PC-3 (cell line): ENCODE results near the gene EIF4G1. TPM values are rescaled to one million over a fixed set of nuclear protein-coding genes. Genes with fewer than 3 reads are reported as not detected.

Experiments
- ATAC-seq: fragments of 200-7000 bp; cut with Tn5 transposase; 2 replicates; pipeline ENCODE4 v1.9.1; 2020; ENCODE audit warnings: mild to moderate bottlenecking, moderate library complexity
- BruUV-seq: library from RNA; stranded (reverse); fragments of 400-500 nt; replicated peaks from 2 replicates; lab custom pipeline; 2021; lab: Mats Ljungman, UMichigan
- CTCF ChIA-PET: fragments of 300-600 bp; sonication (Branson Sonifier 250); formaldehyde crosslinking; loops from one replicate; lab custom pipeline; 2022; ENCODE audit warnings: antibody characterized with exemption; lab: Charles Lee
- POLR2A ChIA-PET: fragments of 300-600 bp; sonication (Branson Sonifier 250); formaldehyde crosslinking; loops from one replicate; lab custom pipeline; 2022; ENCODE audit warnings: antibody characterized with exemption; ENCODE audit not compliant: unreplicated experiment; lab: Charles Lee
- DNase-seq: peaks from one replicate; pipeline ENCODE4 v3.0.0-alpha.2; 2015
- H2AFZ ChIP-seq: fragments of 300-600 bp; sonication (generic); 2 replicates; pipeline ENCODE4 v1.6.0; 2016; ENCODE audit warnings: antibody characterized with exemption, low read length
- H3F3A ChIP-seq: fragments of 300-600 bp; sonication (generic); one replicate; pipeline ENCODE4 v1.6.0; 2017; ENCODE audit warnings: antibody characterized with exemption, low read length, control low read depth, mild to moderate bottlenecking; ENCODE audit not compliant: unreplicated experiment
- H3K27ac ChIP-seq: fragments of 300-600 bp; sonication (generic); 2 replicates; pipeline ENCODE4 v1.5.1; 2016; ENCODE audit warnings: mild to moderate bottlenecking, low read length
- H3K27me3 ChIP-seq: fragments of 300-600 bp; sonication (generic); 2 replicates; pipeline ENCODE4 v1.6.1; 2016; ENCODE audit warnings: low read length, mixed read lengths
- H3K36me3 ChIP-seq: fragments of 300-600 bp; sonication (generic); 2 replicates; pipeline ENCODE4 v1.6.1; 2016; ENCODE audit warnings: low read depth, mixed run types, low read length, mixed read lengths
- H3K4me1 ChIP-seq: fragments of 300-600 bp; sonication (generic); 2 replicates; pipeline ENCODE4 v1.5.1; 2016; ENCODE audit warnings: low read length; ENCODE audit not compliant: insufficient read depth
- H3K4me2 ChIP-seq: fragments of 300-600 bp; sonication (generic); 2 replicates; pipeline ENCODE4 v1.6.0; 2016; ENCODE audit warnings: low read length
- H3K4me3 ChIP-seq: fragments of 300-600 bp; sonication (generic); 2 replicates; pipeline ENCODE4 v1.5.1; 2016; ENCODE audit warnings: mild to moderate bottlenecking, low read length, mixed read lengths
- H3K79me2 ChIP-seq: fragments of 300-600 bp; sonication (generic); 2 replicates; pipeline ENCODE4 v1.6.1; 2017; ENCODE audit warnings: low read length, mixed read lengths
- H3K9ac ChIP-seq: fragments of 300-600 bp; sonication (generic); 2 replicates; pipeline ENCODE4 v1.6.0; 2016; ENCODE audit warnings: mild to moderate bottlenecking, low read length
- H3K9me2 ChIP-seq: fragments of 300-600 bp; sonication (generic); replicated peaks from 2 replicates; pipeline ENCODE4 v1.6.1; 2016; ENCODE audit warnings: mixed run types, low read length, mixed read lengths
- H3K9me3 ChIP-seq: fragments of 300-600 bp; sonication (generic); 2 replicates; pipeline ENCODE4 v1.6.1; 2016; ENCODE audit warnings: low read length, mixed read lengths
- H4K20me1 ChIP-seq: fragments of 300-600 bp; sonication (generic); 2 replicates; pipeline ENCODE4 v1.6.1; 2016; ENCODE audit warnings: low read length, mixed read lengths
- EZH2 ChIP-seq: fragments of 300-600 bp; sonication (generic); IDR thresholded peaks from one replicate; pipeline ENCODE4 v1.6.1; 2017; ENCODE audit warnings: antibody characterized with exemption, mild to moderate bottlenecking, low read length; ENCODE audit not compliant: unreplicated experiment
- EZH2phosphoT487 ChIP-seq: fragments of 300-600 bp; sonication (generic); IDR thresholded peaks from 2 replicates; pipeline ENCODE4 v1.6.1; 2018; ENCODE audit warnings: mild to moderate bottlenecking, antibody characterized with exemption, low read length, borderline replicate concordance
- intact Hi-C: fragments of 100-400 bp; cut with micrococcal nuclease; formaldehyde crosslinking; loops from 2 replicates; pipeline ENCODE4 v1.9.0; 2023
- total RNA-seq: library from RNA; depleted of rRNA; stranded (reverse); fragments of >200 nt; gene quantifications from 2 replicates; pipeline ENCODE4 v1.2.3, GENCODE V29; 2014
- TF ChIP-seq, protein P1 (sequence below): fragments of 300-600 bp; sonication (generic); conservative IDR thresholded peaks from 2 replicates; pipeline ENCODE4 v1.5.1; 2017; ENCODE audit warnings: antibody characterized with exemption, low read depth, mild to moderate bottlenecking, low read length

Gene EIF4G1
- total RNA-seq, 1 experiment from 2014 or later, result 463 TPM

DNA sequence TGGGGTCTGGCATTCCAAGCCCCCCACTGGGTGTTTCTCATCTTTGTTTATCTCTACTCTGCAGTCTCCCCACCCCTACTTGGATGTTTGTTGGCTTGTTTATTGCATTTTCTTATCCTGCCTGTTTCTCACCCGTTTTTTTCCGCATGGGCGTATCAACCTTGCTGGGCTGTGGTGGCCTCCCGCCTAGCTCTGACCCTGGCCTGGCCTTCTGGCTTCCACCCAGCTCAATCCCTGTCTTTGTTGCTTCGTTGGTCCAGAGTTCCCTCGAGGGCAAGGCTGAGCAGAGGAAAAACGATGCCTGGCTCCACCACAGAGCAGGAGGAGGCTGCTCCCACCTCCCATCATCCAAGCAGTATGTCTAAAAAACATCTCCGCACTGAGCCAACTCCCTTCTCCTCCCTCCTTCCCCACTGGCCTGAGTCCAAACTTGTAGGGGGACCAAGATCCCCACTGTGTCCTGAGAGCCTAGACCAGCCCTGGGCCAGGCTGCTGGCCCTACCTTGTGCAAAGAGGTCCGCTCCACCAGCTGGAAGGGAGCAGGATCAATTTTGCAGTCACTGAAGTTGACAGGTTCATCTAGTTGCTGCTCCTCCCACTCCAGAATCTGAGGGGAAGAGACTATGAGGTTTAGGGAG, 37.2 kb downstream of the EIF4G1 start:
- ChIA-PET POLR2A (interaction anchor here (0.6 kb wide), 1 partner anchor 36 kb away, joined by 19 read pairs; no protein-coding TSS in a partner anchor), CTCF (no interaction called here)
- TF ChIP-seq, protein P1, sequence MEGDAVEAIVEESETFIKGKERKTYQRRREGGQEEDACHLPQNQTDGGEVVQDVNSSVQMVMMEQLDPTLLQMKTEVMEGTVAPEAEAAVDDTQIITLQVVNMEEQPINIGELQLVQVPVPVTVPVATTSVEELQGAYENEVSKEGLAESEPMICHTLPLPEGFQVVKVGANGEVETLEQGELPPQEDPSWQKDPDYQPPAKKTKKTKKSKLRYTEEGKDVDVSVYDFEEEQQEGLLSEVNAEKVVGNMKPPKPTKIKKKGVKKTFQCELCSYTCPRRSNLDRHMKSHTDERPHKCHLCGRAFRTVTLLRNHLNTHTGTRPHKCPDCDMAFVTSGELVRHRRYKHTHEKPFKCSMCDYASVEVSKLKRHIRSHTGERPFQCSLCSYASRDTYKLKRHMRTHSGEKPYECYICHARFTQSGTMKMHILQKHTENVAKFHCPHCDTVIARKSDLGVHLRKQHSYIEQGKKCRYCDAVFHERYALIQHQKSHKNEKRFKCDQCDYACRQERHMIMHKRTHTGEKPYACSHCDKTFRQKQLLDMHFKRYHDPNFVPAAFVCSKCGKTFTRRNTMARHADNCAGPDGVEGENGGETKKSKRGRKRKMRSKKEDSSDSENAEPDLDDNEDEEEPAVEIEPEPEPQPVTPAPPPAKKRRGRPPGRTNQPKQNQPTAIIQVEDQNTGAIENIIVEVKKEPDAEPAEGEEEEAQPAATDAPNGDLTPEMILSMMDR, result no peak
- no peak for TF ChIP-seq EZH2phosphoT487
- no peak for TF ChIP-seq EZH2
- Histone ChIP-seq H3K79me2 (no peaks in the 10 kb centered on the region), H3K27ac (no peak overlapping the region), H3K9me3 (no peaks in the 10 kb centered on the region), H3F3A (no peaks in the 10 kb centered on the region), H2AFZ (no peak overlapping the region), H3K27me3 (no peaks in the 10 kb centered on the region), H4K20me1 (no peaks in the 10 kb centered on the region), H3K4me1 (no peaks in the 10 kb centered on the region), H3K4me3 (no peak overlapping the region), H3K36me3 (peaks cover 9% of the 10 kb centered on the region; the same call in 1 of the 2 replicates), H3K4me2 (no peak overlapping the region), H3K9me2 (no peaks in the 10 kb centered on the region), H3K9ac (no peak overlapping the region)
- ATAC-seq, result no peak
- intact Hi-C loops, result no loop called here
- no peak for DNase-seq
- no TSS peak for BruUV-seq

DNA sequence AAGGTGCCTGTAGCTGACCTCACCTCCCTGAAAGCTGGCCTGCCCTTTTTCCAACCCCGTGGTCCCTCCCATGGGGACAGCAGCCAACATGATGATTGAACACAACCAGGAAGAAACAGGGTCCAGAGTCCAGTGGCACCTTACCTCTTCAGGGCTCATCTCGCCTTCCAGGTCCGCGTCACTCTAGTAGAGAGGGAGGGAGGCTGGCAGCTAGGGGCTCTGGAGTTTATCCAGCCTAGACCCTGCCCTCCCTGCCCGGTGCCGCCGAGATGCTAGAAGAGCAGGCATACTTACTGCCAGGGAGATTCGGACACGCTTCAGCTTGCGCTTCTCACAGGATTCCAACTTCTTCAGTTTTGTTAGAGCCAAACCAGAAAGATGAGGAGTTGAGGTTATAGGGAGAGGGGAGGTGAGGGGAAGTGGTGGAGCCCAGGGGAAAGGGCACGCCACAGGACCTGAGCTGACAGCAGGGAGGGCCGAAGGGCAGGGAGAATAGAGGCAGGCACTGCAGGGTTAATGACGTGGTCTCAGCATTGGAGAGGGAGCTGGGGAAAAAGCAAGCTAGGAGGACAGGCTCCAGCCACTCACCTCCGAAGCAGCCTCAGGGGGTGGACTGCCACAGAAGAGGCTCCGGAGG, 37.9 kb downstream of the EIF4G1 start:
- Histone ChIP-seq H3K9ac (no peak overlapping the region), H3F3A (no peaks in the 10 kb centered on the region), H2AFZ (no peak overlapping the region), H3K27ac (no peak overlapping the region), H3K9me2 (no peaks in the 10 kb centered on the region), H3K79me2 (no peaks in the 10 kb centered on the region), H3K4me2 (no peak overlapping the region), H3K27me3 (no peaks in the 10 kb centered on the region), H4K20me1 (no peaks in the 10 kb centered on the region), H3K4me3 (no peak overlapping the region), H3K9me3 (no peaks in the 10 kb centered on the region), H3K4me1 (no peaks in the 10 kb centered on the region), H3K36me3 (peaks cover 9% of the 10 kb centered on the region; the same call in 1 of the 2 replicates)
- ATAC-seq, result no peak
- no peak for DNase-seq
- CTCF ChIA-PET, result interaction anchor here (0.5 kb wide), 1 partner anchor 33 kb away, joined by 4 read pairs; no protein-coding TSS in a partner anchor
- no TSS peak for BruUV-seq
- TF ChIP-seq EZH2 (no peak), EZH2phosphoT487 (no peak)
- TF ChIP-seq, protein P1, result no peak
- POLR2A ChIA-PET, result no interaction called here
- intact Hi-C loops, result no loop called here
